Thoracic aorta (tissue), 2 donors: Measurements from ENCODE around the gene CSTF1. TPM values are rescaled to one million over a fixed set of nuclear protein-coding genes. Genes with fewer than 3 reads are reported as not detected.

Experiments used
- ATAC-seq: fragments of 150-250 bp; one replicate; pipeline ENCODE4 v1.8.0; 2017; ENCODE audit warnings: low read depth; ENCODE audit not compliant: insufficient number of reproducible peaks, low FRiP score
- DNase-seq: peaks from one replicate; pipeline ENCODE4 v3.0.0-alpha.2; 2020; ENCODE audit warnings: low spot score
- H3K27ac ChIP-seq, 2 donors: fragments of 200-600 bp; sonication (generic); 1 replicate in 1 of 2; 2 replicates in 1 of 2; pipeline ENCODE4 v1.5.1; 2016; ENCODE audit warnings: mild to moderate bottlenecking in 2 of 2, moderate library complexity in 2 of 2
- H3K27me3 ChIP-seq: fragments of 200-600 bp; sonication (generic); replicated peaks from 2 replicates; pipeline ENCODE4 v1.6.0; 2016; ENCODE audit warnings: mild to moderate bottlenecking; ENCODE audit not compliant: insufficient read depth
- H3K36me3 ChIP-seq: fragments of 200-600 bp; sonication (generic); one replicate; pipeline ENCODE4 v1.5.1; 2016
- H3K4me1 ChIP-seq, 2 donors: fragments of 200-600 bp; sonication (generic); 1 replicate in 1 of 2; 2 replicates in 1 of 2; pipeline versions ENCODE4 v1.5.1 to v1.6.0; 2016; ENCODE audit warnings: low read depth in 2 of 2, mild to moderate bottlenecking in 1 of 2; ENCODE audit not compliant: control insufficient read depth in 1 of 2
- H3K4me3 ChIP-seq: fragments of 200-600 bp; sonication (generic); 2 replicates; pipeline ENCODE4 v1.5.1; 2016; ENCODE audit warnings: mild to moderate bottlenecking
- H3K9me3 ChIP-seq: fragments of 200-600 bp; sonication (generic); 2 replicates; pipeline ENCODE4 v1.5.1; 2016
- CTCF ChIP-seq: fragments of 200-600 bp; sonication (generic); IDR thresholded peaks from one replicate; pipeline ENCODE4 v1.5.1; 2019; ENCODE audit warnings: antibody characterized with exemption
- total RNA-seq, 2 donors: library from RNA; depleted of rRNA; stranded (reverse); fragments of >200 nt; gene quantifications; one replicate each; pipeline versions ENCODE4 v1.1.0 to v1.2.3, GENCODE V29; 2016

The CSTF1 gene
- total RNA-seq, 2 donors from 2014 or later = 4.6 to 22.5 TPM

GRCh38 chr20:56443654-56444540, 51.5 kb downstream of the CSTF1 start:
- no peaks in the 10 kb centered on the region for H3K4me1 ChIP-seq
- H3K4me3 ChIP-seq = no peak overlapping the region
- TF ChIP-seq CTCF = no peak
- DNase-seq (no peak), ATAC-seq (no peak)
- H3K9me3 ChIP-seq = no peaks in the 10 kb centered on the region
- H3K27me3 ChIP-seq = no peaks in the 10 kb centered on the region
- no peaks in the 10 kb centered on the region for H3K36me3 ChIP-seq
- H3K27ac ChIP-seq = no peak overlapping the region

GRCh38 chr20:56445130-56445529, 52.7 kb downstream of the CSTF1 start:
- H3K4me1 ChIP-seq = no peaks in the 10 kb centered on the region
- no peaks in the 10 kb centered on the region for H3K9me3 ChIP-seq
- no peak for ATAC-seq
- DNase-seq = no peak
- no peak for TF ChIP-seq CTCF
- H3K36me3 ChIP-seq = no peaks in the 10 kb centered on the region
- H3K27ac ChIP-seq = no peak overlapping the region
- H3K4me3 ChIP-seq = no peak overlapping the region
- no peaks in the 10 kb centered on the region for H3K27me3 ChIP-seq

- Histone ChIP-seq H3K4me1 (no peaks in the 10 kb centered on the region), H3K4me3 (no peak overlapping the region), H3K27me3 (no peaks in the 10 kb centered on the region), H3K27ac (no peak overlapping the region), H3K36me3 (no peaks in the 10 kb centered on the region), H3K9me3 (no peaks in the 10 kb centered on the region)
- ATAC-seq = no peak
- no peak for DNase-seq
- no peak for TF ChIP-seq CTCF
Observed at GRCh38 chr20:56445540-56445939, 53.1 kb downstream of the CSTF1 start.

- Histone ChIP-seq H3K9me3 (no peaks in the 10 kb centered on the region), H3K27ac (no peak overlapping the region), H3K27me3 (no peaks in the 10 kb centered on the region), H3K36me3 (no peaks in the 10 kb centered on the region), H3K4me3 (no peak overlapping the region), H3K4me1 (no peaks in the 10 kb centered on the region)
- TF ChIP-seq CTCF = no peak
- ATAC-seq (no peak), DNase-seq (no peak)
Observed at GRCh38 chr20:56447227-56447626, 54.8 kb downstream of the CSTF1 start.

GRCh38 chr20:56449459-56449858, 57.0 kb downstream of the CSTF1 start:
- no peak overlapping the region for H3K27ac ChIP-seq
- H3K9me3 ChIP-seq = no peaks in the 10 kb centered on the region
- no peak for TF ChIP-seq CTCF
- H3K4me1 ChIP-seq = no peaks in the 10 kb centered on the region
- no peaks in the 10 kb centered on the region for H3K27me3 ChIP-seq
- H3K36me3 ChIP-seq = no peaks in the 10 kb centered on the region
- ATAC-seq = no peak
- no peak for DNase-seq
- no peak overlapping the region for H3K4me3 ChIP-seq
